DND-41 (cell line): ENCODE results near the gene BACH2.

Source experiments
- EZH2 ChIP-seq: IDR thresholded peaks from 3 replicates; pipeline ENCODE4 v1.6.1; 2012; ENCODE audit warnings: borderline replicate concordance, low read depth, mild to moderate bottlenecking, moderate library complexity, low read length, inconsistent platforms; ENCODE audit not compliant: severe bottlenecking
- TF ChIP-seq, protein P1 (sequence below): IDR thresholded peaks from 2 replicates; pipeline ENCODE4 v1.5.1; 2012; ENCODE audit warnings: borderline replicate concordance, low read length, moderate library complexity, mild to moderate bottlenecking; ENCODE audit not compliant: poor library complexity, severe bottlenecking; ENCODE audit errors: extremely low read depth

DNA sequence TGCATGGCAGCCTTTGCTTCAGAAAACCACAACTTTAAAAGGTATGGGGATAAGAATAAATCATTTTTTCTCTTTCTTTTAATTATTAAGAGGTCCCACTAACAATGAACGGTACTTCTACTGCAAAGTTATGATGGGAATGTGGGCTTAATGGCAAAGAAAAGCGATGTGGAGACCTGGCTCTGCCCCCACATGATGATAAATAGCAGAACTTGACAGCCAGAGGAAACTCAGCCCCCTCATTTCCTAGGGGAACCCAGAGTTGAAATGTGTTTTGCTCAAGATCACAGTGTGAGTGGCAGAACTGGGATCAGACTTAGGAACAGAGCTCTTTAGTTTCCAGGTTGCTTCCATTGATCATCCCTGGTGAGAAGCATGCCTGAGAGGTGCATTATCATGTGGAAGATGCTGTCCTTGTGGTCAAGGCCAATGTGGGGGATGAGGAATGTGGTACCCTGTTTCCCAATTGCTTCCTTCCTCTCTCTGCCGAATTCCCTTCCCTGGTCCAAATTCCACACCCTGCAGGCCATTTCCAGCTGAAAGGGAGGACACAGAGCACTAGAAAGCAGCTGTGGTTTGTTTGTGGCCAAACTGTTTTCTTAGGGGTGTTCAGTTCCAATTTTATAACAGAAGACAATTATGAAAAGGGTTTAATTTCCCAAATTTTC, 66.0 kb downstream of the BACH2 start:
- TF ChIP-seq, protein P1, sequence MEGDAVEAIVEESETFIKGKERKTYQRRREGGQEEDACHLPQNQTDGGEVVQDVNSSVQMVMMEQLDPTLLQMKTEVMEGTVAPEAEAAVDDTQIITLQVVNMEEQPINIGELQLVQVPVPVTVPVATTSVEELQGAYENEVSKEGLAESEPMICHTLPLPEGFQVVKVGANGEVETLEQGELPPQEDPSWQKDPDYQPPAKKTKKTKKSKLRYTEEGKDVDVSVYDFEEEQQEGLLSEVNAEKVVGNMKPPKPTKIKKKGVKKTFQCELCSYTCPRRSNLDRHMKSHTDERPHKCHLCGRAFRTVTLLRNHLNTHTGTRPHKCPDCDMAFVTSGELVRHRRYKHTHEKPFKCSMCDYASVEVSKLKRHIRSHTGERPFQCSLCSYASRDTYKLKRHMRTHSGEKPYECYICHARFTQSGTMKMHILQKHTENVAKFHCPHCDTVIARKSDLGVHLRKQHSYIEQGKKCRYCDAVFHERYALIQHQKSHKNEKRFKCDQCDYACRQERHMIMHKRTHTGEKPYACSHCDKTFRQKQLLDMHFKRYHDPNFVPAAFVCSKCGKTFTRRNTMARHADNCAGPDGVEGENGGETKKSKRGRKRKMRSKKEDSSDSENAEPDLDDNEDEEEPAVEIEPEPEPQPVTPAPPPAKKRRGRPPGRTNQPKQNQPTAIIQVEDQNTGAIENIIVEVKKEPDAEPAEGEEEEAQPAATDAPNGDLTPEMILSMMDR: no peak
- TF ChIP-seq EZH2: no peak
